ENCODE measurements around the gene MED27.

GRCh38 chr9:132127888-132128534, 48.3 kb upstream of the MED27 start:
- TF ChIP-seq CTCF (conservative IDR thresholded peaks at IDR 0.05; ENCODE audit: low read length) (no peak), EZH2phosphoT487 (IDR thresholded peaks at IDR 0.05; ENCODE audit: borderline replicate concordance) (no peak)
